GM18858 (cell line): ENCODE data around the gene DNAI2.

Experiments used
- ATAC-seq: cut with Tn5 transposase; IDR thresholded peaks from one replicate; pipeline ENCODE4 v1.9.1; 2021; ENCODE audit not compliant: unreplicated experiment

Gene DNAI2

DNA sequence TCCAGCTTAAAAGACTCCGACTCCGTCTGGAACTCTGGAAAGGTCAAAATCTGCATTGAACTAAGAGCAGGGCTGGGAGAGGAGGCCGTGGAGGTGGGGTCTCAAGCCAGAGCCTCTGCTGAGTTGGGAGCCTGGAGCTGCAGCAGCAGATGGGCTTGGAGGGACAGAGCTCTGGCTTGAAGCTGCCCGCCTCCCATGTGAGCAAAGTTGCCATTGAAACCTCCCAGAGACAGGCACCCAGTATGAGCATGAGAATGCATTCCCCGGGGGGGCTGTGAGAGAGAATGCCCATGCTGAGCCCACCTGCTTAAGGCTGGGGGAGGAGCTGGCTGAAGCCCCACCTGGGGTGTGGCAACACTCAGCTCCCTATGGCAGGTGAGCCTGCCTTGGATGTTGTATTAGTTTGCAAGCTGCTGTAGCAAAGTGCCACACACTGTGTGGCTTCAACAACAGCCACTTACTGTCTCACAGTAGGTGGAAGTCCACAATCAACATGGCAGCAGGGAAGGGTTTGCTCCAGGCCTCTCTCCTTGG, 61.6 kb downstream of the DNAI2 start:
- no peak for ATAC-seq

DNA sequence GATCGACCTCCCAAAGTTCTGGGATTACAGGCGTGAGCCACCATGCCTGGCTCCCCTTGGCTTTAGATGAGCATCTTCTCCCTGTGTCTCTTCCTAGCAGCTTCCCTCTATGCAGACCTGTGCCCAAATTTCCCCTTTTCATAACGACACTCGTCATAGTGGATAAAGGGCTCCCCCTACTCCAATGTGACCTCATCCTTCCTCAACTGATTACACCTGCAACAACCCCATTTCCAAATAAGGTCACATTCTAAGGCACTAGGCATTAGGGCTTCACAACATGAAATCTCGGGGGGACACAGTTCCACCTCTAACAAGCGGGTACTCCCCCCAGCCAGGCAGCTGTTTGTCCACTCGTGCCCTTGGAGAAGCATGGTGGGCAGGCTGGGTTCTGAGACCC, 62.3 kb downstream of the DNAI2 start:
- no peak for ATAC-seq

DNA sequence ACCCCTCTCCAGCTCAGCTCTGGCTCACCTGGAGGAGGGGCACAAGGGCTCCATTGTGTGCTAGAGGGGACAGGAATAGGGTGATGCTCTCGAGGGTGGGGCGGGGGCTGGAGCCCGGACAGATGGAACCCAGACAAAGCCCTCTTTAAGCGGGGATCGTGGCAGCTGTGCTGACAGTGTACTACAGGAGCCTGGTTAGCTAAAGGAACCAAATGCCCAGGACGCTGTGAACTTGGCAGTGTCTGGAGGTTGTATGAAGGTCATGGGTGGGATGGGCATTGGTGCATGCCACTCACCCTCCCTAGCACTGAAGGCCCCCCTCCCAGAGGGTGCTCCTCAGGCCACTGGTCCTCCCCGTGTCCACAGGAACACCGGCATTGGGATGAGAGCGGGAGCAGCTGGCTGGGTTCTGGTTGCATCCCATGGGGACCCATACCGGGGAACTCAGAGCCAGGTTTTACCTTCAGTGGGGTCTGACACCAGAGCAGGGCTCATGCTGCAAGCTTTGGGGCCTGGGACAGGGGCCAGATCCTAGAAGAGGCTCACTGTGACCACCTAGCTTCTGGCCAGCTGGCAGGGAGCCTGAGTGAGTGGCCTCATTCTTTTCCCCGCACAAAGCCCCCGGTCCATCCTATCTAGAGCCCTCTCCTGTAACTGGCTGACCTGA, 63.9 kb downstream of the DNAI2 start:
- ATAC-seq, result no peak

DNA sequence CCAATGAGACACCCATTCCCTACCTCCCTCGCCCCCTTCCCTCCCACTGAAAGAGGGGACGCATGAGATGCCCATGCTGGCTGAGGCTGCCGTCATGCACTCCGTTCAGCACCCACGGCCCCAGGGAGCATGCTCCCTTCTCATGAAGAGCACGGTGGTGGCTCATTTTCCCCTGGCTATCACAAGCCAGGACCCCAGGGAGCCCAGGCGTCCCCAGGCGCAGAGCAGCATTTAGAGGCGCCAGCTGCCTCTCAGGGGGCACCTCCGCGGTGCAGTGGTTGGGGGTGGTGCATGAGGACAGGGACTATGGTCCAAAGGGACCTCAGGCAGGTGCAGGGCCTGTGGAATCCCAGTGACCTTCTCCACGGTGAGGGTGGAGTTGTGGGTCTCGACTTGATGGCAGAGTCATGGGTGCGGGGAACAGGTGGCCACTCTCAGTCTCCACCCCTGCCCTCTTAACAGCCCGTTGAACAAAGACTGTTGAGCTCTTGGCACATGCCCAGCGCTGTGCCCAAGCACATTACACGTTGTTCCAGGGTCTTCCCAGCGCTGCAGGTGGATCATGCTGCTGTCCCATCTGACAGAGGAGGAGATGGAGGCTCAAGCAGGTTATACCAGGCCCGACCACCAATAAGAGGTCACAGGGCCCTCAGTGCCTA, 65.6 kb downstream of the DNAI2 start:
- ATAC-seq, result no peak

DNA sequence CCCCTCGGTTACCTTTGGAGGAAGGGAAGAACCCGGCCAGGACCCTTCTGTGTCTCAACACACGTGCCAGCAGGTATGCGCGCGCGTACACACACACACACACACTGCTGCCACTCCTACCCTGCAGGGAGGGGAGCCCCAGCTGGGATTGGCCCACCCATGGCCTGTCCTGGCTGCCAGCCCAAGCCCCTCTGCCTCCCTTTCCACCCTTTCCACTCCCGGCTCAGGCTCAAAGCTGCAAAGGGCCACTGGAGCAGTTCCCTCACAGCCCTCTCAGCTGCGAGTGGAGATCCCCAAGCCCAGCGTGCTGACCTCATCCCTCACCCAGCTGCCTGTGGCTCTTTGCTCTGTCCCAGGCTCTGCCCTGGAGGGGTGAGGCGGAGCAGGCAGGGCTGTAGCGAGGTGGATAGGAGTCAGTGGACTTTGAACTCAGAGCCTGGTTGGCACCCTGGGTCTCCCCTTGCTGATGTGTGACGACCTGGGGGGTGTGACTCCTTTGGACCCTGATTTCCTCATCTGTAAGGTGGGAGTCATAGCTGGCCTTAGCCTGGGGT, 66.5 kb downstream of the DNAI2 start:
- ATAC-seq, result no peak

DNA sequence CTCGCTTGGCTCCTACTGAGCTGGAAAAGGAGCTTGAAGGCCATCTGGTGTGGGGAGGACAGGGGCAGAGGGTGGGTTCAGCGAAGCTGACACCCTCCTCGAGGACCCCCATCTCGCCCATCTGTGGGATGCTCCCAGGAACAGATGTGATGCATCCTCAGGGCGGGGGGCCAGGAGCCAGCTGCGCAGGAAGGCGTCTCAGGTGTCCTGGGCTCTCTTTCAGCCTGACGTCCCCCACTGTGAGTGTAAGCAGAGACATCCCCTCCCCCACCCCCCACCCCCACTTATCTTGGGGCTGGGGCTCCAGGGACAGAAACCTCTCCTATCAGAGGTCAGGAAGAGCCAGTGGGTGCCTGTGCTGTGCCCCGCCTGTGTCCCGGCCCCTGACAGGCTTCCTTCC, 68.2 kb downstream of the DNAI2 start:
- ATAC-seq, result no peak

DNA sequence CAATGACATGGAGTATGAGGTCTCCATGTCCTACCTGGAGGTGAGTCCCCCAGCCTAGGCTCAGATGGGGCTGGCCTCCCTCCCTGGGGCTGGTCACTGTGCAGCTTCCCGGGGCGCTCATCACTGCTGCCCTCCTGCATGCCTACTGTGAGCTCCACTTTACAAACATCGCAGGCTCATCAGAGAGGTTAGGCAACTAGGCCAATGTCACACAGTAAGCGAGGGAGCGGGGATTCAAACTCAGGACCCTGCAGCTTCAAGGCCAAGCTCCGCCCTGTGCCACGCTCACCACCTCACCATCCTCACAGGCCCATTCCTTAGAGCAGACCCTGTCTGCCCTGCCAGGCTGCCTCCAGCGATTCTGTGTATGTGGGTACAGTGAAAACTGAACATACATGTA, 69.1 kb downstream of the DNAI2 start:
- ATAC-seq, result no peak

DNA sequence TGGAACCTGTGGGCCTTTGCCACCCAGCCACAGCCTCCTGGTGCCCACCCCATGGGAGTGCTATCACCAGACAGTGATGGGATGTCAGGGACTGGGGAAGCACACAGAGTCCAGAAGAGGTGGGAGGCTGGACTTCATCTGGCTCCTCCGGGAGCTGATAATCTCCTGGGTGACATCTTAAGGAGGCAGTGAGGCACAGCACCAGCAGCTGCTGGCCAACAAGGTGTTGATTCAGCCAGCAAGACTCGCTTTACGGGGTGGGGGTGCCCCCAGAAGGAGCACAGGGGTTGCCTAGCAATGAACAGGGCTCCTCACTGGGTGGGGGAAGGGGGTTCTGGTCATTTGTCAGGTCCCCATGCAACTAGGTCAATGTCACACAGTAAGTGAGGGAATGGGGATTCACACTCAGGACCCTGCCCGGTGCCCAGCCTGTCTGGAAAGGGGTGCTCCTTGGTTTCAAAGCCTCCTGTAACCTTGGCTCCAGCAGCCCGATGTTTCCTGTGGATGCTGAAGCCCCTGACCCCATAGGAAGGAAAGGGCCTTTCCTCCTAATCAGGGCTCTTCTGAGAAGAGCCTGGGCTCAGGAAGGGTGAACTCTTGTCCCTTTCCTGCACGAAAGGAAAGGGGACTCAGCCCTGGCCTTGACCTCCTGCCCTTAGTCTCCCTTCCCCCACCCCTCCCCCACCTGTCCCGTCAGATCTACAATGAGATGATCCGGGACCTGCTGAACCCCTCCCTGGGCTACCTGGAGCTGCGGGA, 69.7 kb downstream of the DNAI2 start:
- no peak for ATAC-seq

DNA sequence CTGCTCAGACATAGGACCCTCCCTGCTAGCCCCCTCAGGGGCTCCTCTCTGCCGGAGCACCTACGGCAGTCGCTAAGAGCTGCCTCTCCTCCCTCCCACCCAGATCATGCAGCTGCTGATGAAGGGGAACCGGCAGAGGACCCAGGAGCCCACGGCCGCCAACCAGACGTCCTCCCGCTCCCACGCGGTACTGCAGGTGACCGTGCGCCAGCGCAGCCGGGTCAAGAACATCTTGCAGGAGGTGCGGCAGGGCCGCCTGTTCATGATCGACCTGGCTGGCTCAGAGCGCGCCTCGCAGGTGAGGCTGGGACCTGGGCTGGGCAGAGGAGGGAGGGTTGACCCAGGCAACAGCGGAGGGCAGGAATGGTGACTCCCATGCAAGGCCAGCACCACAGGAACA, 70.6 kb downstream of the DNAI2 start:
- ATAC-seq, result no peak

DNA sequence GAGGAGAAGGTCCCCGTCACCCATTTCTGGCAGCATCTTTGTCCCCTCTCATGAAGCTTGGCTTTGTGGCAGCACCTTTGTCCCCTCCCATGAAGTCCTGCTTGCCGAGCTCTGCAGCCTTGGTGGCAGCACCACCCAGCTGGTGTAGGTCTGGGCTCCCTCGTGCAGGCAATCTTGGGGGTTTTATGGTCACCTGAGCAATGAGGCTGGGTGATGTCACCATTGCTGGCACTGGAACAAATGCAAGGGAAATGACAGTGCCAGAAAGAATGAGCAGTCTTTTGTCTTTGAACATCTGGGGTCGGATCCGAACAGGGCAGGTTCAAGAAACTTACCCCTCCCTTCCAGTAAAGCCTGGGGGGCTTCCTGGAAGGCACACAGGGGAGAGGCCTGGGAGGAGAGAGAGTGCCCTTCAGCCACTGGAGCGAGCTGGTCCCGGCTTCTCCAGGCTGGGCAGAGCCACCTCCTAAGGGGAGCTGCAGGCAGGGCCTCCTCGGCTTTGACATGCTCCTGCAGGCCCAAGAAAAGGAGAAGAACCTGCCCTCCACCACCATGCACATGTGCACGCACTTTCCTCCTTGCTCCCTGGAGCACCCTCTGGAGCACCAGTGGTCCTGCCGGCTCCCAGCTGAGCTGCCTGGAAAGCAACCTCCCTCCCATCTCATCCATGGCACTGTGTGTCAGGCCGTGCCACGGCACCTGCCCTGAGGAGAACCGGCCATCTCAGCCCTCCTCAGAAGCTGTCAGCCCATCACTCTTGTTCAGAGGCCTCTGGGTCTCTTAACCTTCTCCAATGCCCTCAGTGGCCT, 71.6 kb downstream of the DNAI2 start:
- no peak for ATAC-seq

DNA sequence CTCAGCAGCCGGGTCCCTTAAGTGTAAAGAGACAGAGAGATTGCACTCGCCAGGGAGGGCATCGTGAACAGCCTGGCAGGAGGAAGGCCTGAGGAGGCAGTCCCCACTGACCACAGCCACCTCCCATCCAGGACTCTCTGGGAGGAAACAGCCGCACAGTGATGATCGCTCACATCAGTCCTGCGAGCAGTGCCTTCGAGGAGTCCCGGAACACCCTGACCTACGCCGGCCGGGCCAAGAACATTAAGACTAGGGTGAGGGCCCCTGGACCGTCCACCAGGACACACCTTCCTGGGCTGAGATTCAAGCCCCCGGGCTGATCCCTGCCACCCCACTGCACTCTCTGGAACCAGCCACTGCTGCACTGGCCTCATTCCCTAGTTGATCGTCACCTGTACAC, 73.6 kb downstream of the DNAI2 start:
- ATAC-seq, result no peak

DNA sequence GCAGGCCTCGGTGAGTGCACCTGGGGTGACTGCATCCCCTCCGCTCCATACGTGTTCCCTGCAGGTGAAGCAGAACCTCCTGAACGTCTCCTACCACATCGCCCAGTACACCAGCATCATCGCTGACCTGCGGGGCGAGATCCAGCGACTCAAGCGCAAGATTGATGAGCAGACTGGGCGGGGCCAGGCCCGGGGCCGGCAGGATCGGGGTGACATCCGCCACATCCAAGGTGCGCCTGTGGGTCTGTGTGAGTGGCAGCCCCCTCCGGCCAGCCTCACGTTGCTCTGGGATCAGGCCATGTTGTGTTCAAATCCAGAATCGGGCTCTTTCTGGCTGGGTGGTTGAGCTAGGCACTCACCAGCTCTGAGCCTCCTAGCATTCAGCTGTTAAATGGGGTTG, 75.1 kb downstream of the DNAI2 start:
- no peak for ATAC-seq

DNA sequence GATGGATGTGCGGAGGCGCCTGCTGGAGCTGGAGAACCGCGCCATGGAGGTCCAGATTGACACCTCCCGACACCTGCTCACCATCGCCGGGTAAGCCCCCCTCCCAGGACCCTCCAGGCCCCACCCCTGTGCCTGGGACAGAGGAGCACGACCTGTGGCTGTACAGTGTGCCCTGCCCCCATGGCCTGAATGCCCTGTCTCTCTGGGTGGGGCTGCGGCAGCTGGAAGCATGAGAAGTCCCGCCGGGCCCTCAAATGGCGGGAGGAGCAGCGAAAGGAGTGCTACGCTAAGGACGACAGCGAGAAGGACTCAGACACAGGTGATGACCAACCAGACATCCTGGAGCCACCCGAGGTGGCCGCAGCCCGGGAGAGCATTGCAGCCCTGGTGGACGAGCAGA, 76.5 kb downstream of the DNAI2 start:
- no peak for ATAC-seq

DNA sequence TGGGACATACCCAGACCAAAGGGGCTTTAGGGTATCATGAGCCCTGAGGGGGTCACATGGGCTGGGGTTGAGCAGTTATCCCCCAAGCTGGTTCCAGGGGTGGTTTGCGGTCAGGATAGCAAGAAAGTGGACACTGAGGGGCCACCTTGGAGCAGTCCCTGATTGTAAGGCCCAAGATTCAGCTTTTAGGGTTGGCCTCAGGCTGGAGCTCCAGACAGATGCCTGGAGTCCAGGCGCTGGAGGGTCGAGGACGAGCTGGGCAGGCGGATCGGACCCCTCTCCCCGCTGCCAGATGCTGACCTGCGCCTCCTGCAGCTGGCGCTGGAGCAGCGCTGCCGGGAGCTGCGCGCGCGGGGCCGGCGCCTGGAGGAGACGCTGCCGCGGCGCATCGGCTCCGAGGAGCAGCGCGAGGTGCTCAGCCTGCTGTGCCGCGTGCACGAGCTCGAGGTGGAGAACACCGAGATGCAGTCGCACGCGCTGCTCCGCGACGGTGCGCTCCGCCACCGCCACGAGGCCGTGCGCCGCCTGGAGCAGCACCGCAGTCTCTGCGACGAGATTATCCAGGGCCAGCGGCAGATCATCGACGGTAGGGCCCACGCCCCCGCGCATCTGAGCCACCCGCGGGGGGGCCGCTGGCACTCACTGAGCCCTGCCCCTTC, 77.6 kb downstream of the DNAI2 start:
- no peak for ATAC-seq

DNA sequence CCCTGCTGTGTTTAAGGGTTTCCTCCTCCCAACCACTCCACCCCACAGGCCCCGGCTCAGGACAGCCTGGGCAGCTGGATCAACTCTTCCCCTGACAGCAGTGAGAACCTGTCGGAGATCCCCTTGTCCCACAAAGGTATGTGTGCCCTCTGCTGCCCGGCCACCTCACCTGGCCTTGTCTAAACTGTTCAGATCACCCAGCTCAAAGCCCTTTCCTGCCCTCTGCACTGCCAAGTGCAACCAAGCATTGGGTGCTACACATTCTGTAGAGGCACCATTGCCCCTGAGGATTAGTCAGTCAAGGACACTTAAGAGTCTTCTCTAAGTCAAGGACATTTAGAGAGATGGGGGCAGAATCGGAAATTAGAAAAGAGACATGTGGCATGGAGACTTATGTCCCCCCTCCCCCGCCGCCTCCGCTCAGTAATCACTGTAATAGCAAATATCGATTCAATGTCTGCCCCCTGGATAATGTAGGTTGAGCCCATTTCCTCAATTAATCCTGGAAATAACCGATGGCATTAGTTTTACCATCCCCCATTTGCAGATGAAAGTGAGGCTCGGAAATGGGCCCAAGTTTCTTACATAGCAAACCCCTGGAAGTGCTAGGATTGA, 79.5 kb downstream of the DNAI2 start:
- no peak for ATAC-seq

DNA sequence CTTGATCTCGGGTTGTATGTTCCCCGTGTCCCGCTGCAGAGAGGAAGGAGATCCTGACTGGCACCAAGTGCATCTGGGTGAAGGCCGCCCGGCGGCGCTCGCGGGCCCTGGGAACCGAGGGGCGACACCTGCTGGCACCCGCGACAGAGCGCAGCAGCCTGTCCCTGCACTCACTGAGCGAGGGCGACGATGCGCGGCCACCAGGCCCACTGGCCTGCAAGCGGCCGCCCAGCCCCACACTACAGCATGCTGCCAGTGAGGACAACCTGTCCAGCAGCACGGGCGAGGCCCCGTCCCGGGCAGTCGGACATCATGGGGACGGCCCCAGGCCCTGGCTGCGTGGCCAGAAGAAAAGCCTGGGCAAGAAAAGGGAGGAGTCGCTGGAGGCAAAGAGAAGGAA, 80.1 kb downstream of the DNAI2 start:
- ATAC-seq, result no peak

DNA sequence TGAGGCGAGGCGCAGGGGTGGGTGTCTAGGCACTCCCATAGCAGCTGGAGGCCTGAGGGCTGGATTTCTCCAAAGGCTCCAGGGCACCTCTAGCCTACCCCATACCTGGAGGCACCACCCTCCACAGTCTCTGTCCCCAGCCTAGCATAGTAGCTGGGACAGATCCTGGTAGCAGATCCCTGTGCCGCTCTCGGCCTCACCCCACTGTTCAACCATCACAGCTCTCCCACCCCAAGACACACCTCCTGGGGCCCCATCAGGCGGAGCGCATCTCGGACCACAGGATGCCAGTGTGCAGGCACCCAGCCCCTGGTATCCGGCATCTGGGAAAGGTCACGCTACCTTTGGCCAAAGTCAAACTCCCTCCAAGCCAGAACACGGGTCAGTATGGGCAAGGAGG, 80.5 kb downstream of the DNAI2 start:
- ATAC-seq, result no peak

DNA sequence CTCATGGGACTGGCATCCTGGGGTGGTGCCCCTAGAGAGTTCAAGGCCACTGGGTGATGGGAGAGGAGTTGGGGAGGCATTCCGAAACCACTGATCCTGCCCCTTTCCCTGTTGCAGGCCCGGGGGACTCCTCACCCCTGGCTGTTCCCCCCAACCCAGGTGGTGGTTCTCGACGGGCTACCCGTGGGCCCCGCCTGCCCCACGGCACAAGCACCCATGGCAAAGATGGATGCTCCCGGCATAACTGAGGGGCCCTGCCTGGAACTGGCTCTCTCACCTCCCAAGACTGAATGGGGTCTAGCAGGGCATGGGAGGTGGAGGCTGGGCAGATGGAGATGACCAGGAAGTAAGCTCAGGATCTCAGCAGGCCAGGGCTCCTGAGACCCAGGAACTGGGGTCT, 81.0 kb downstream of the DNAI2 start:
- ATAC-seq, result no peak

DNA sequence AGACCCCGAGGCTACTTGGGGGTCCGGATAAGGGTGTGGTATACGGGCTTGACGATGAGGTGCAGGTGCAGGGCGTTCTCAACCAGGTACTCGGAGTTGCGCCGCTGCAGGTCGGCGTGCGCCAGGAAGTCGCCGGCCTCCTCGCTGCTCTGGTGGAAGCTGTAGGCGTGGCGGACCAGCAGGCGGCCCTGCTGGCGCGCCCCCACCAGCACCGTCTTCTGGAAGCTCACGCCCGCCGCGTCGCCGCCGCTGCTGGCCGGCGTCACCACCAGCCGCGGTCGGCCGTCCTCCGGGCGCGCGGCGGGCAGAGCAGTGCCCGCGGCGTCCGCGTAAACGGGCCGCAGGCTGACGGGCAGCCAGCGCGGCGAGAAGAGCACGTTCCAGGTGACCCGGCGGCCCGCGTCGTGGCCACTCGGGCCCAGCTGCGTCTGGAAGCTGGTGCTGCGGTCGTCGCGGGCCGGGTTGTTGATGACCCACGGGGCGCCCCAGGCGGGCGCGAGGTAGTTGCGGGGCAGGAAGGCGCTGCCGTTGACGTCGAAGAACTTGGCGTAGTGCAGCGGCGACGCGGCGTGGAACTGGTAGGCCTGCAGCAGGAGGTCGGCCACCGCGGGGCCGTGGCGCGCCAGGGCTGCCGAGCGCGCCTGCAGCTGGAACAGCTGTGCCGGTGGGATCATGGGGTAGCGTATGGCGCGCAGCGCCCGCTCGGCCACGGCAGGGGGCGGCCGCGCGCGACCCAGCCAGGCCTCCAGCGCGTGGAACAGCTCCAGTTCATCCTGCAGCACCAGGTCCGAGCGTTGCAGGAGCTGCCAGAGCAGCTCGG, 82.8 kb downstream of the DNAI2 start:
- ATAC-seq, result no peak
